NCI-H2171 treated with DMSO at 0.1 percent for 48 hours (cell line): ENCODE data around the gene INTS7.
A peak's percentile ranks its signal among the peaks of the same experiment; 100 is the strongest.

Experiments
- DNase-seq: peaks from one replicate; lab custom pipeline; 2025; lab: John Stamatoyannopoulos, UW

Gene INTS7, protein sequence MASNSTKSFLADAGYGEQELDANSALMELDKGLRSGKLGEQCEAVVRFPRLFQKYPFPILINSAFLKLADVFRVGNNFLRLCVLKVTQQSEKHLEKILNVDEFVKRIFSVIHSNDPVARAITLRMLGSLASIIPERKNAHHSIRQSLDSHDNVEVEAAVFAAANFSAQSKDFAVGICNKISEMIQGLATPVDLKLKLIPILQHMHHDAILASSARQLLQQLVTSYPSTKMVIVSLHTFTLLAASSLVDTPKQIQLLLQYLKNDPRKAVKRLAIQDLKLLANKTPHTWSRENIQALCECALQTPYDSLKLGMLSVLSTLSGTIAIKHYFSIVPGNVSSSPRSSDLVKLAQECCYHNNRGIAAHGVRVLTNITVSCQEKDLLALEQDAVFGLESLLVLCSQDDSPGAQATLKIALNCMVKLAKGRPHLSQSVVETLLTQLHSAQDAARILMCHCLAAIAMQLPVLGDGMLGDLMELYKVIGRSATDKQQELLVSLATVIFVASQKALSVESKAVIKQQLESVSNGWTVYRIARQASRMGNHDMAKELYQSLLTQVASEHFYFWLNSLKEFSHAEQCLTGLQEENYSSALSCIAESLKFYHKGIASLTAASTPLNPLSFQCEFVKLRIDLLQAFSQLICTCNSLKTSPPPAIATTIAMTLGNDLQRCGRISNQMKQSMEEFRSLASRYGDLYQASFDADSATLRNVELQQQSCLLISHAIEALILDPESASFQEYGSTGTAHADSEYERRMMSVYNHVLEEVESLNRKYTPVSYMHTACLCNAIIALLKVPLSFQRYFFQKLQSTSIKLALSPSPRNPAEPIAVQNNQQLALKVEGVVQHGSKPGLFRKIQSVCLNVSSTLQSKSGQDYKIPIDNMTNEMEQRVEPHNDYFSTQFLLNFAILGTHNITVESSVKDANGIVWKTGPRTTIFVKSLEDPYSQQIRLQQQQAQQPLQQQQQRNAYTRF

DNA sequence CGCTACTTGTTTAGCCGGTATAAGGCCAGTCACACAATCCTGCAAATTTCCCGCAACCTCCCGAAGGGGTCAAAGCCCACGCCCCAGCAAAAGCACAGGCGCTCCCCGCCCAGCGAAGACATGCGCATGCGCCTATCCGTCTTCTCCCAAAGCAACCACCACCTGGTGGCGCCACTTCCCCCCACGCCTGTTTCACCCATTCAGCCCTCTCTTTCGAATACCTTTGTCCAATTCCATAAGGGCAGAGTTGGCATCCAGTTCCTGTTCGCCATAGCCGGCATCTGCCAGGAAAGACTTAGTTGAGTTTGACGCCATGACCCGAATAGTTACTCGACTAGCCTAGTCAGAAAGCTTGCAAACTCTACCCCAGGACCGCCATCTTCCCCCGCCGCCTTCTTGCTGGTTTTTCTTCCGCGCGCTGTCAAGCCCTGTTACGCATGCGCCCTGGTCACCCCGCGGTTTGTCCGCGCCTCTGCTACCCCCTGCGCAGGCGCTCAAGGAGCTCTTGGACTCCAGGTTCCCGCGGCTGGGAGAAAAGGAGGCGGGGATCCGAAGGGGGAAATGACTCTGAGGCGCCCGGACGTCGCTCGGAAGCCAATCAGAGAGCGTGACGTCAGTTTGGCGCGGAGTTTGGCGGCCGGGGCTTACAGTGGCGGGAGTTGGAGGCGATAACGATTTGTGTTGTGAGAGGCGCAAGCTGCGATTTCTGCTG lies at the start of gene INTS7, which contains the start of gene DTL:
TSS of gene INTS7 (minus strand) at position 435 of the 712 bp plus-strand sequence. CDS start at position 315, 120 bp downstream.
TSS of gene DTL (plus strand) at position 626 of the 712 bp plus-strand sequence. CDS start 143 bp downstream, outside the sequence.
- DNase-seq, result peak; percentile 100

DNA sequence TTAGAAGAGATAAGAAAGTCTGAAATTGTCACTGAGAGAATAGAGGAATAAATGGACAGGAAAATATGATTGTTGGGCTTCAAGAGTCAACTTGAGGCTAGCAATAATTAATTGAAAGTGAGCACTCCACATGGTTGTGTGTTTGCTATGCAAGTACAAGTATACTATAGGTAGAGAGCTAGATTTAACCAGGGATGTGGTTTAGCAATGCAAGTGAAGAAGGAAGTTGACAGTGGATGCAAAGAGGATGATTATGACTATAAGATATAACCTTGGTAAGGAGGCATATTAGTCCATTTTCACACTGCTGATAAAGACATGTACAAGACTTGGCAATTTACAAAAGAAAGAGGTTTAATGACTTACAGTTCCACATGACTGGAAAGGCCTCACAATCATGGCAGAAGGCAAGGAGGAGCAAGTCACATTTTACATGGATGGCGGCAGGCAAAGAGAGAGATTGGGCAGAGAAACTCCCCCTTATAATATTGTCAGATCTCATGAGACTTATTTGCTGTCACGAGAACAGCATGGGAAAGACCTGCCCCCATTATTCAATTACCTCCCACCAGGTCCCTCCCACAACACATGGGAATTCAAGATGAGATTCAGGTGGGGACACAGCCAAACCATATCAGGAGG lies 47.5 kb upstream of the INTS7 start:
- no peak for DNase-seq

DNA sequence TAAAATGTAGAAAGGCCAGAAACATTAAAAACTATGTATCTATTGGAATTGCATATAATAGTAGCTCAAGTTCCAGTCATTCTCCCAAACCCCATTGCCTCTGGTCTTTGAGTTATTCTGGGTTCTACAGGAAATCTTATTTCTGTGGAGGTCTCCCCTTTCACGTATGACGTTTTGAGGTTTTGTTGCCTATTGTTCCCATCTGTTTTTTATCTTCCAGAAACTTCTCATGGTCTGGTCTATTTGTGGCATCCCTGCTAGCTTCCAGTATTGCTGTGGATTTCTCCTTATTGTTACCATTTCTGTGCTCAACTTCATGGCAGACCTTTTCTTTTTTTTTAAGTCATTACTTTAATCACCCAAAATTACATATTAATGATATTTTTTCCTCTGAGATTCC lies 43.5 kb upstream of the INTS7 start:
- no peak for DNase-seq

DNA sequence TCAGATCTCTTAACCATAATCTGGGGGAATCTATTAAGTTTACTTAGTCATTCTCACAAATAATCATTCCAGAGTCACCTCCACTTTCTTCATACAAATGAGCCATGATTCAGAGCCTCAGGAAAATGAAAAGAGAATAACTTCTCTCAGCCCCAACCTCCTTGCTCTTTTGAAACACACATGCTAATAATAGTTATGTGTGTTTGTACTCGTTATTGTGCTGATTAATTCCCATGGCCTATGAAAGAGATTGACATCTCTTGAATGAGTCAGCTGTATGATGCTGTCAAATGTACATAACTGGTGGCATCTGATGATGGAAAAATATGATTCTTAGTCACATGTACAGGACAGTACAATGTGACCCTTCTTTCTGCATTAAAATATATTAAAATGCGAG lies 41.7 kb upstream of the INTS7 start:
- DNase-seq, result no peak

DNA sequence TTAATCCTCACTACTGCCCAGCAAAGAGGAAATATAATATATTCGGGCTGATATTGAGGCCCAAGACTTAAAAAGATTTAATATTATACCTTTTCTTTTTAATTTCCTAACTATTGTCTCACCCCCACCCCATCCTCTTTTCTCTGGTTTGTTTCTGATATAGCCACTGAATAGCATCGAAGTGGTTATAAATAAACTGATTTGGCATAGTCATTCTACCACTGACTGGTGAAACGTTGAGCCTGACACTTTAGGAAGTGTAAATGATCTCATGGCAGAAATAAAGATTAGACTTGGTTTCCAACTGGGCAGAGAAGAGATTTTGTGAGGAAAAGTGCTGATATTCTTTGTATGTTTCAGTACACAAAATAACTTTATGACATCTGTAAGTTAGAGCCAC lies 39.5 kb upstream of the INTS7 start:
- no peak for DNase-seq

DNA sequence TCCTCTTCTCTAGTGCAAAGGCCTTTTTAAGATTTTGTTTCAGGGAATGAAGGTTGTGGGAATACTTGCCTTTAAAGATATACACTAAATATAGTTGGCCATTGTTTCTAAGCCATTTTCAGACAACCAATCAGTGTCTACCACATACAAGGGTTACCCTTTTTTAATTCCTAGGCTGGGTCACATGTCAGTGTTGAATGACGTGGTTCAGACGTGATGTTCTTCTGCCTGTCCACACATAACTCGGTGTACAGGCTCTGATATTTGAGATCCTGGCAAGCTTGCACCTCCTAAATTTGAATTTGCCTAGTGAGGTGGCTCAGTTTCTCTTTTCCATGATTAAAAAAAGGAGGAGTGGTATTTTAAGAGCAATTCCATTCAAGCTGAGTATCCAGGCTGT lies 39.0 kb upstream of the INTS7 start:
- no peak for DNase-seq

- no peak for DNase-seq
Observed at GRCh38 chr1:212073490-212073889, 38.1 kb upstream of the INTS7 start.

- DNase-seq, result no peak
Observed at GRCh38 chr1:212072047-212072446, 36.7 kb upstream of the INTS7 start.

DNA sequence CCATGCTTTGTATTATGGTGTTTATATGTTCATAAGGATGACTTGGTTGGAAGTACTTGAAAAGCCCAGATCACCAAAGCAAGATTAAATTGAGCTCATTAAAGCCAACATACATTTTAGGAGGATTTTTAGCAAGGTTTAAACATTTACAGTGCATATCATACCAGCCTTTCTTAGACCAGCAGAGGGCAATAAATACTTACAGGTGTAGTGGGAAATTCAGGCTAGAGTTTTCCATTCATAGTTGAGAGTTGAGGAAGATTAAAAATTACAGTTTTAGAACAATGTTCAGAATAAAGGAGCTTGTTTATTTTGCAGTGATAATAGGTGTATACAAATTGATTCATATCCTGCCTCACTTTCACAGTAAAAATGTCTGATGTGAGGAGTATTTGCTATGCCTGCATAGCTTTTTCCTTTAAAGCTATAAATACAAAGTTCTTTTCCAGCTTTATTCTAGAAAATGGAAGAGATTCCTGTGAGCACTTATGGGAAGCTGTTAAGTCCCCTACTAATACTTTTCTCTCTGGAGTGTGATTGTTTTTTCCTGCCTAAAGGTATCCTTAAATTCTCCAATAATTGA lies 35.5 kb upstream of the INTS7 start:
- DNase-seq, result peak; percentile 31

DNA sequence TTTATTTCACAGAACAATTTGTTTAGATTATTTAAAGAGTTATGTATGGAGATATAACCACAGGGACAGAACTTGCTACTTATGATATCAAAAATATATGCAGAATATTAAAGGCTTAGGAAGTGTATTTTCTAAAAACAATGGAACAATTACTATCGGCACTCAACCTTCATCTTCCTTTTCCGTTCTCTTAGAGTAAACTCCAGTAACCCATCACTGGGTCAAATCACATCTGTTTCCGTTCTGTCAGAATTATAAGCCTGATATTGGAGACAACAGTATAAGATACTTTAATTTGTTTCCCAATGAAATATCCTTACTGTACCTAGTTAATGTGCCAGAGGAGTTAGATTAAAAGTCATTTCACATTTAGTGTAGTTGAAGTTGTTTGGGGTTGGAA lies 32.4 kb upstream of the INTS7 start:
- no peak for DNase-seq

DNA sequence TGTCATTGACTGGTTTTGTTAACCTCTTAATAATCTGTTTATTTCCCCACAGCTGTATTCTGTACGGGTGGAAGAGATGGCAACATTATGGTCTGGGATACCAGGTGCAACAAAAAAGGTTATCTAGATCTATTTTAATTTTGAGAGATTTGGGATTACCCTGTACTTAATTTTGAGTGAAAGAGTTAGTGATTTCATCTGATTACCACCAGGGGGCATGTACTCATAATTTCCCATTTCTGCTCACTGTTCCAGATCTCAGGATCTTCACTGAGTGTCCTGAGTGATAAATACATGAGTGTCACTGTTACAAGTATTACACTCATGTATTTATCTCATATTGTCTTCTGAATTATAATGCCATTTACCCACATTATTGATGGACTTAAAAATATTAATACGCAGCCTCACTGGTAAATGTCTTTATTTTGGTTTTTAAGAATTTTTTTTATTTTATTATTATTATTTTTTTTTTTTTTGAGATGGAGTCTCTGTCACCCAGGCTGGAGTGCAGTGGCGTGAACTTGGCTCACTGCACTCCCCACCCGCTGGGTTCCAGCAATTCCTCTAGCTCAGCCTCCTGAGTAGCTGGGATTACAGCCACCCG lies 27.6 kb upstream of the INTS7 start:
- DNase-seq, result peak; percentile 61

DNA sequence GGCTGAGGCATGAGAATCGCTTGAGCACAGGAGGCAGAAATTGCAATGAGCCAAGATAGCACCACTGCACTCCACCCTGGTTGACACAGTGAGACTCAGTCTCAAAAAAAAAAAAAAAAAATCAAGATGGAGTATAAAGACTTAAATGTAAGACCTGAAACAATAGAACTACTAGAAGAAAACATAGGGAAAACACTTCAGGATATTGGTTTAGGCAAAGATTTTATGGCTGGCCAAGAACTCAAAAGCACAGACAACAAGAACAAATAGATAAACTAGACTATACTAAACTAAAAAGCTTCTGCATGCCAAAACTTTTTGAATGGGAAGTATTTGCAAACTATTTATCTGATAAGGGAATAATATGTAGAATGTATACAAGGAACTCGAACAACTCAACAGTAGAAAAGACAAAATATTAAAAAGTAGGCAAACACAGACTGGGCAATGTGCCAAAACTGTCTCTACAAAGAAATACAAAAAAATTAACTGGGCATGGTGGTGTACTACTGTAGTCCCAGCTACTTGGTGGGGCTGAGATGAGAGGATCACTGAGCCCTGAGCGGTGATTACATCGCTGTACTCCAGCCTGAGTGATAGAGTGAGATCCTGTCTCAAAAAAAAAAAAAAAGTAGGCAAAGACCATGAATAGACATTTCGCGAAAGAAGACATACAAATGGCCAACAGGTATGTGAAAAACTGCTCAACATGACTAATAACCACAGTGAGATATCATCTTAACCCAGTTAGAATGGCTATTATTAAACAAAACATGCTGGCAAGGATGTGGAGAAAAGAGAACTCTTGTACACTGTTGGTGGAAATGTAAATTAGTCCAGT lies 25.5 kb upstream of the INTS7 start:
- DNase-seq, result no peak

DNA sequence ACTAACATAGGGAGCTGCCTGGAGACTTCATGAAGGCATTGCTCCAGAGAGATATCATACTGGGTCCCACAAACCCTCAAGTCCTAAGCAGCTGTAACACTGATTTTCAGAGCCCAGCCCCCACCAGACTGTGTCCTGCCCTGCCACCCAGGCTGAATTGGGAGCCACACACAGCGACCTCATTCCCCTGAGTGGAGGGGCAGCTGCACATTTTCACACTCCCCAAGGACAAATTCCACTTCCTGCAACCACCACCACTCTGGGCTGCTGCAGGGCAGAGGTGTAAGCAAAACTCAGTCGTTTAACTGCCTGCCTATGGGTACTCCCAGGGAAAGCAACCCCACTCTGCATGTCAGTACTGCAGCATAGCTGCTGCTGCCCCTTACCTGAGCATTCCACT lies 20.0 kb upstream of the INTS7 start:
- DNase-seq, result no peak

GRCh38 chr1:212053993-212054392 lies 18.6 kb upstream of the INTS7 start:
- no peak for DNase-seq

DNA sequence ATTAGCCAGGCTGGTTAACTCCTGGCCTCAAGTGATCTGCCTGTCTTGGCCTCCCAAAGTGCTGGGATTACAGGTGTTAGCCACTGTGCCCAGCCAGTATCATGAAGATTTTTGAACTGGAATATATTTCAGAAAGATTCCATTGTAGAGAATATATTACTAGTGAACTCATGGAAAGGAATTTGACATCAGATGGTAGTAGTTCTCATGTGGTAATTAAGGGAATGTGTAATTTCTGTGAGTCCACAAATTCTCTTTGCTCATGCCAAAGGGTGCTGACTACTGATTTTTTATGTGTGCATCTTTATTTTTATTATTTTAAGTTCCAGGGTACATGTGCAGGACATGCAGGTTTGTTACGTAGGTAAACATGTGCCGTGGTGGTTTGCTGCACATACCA lies 10.6 kb upstream of the INTS7 start:
- DNase-seq, result no peak

GRCh38 chr1:212044851-212045250 lies 9.5 kb upstream of the INTS7 start:
- DNase-seq, result no peak

GRCh38 chr1:212042436-212042835 lies 7.1 kb upstream of the INTS7 start:
- no peak for DNase-seq

- no peak for DNase-seq
Observed at GRCh38 chr1:212040629-212041412, 5.5 kb upstream of the INTS7 start.

DNA sequence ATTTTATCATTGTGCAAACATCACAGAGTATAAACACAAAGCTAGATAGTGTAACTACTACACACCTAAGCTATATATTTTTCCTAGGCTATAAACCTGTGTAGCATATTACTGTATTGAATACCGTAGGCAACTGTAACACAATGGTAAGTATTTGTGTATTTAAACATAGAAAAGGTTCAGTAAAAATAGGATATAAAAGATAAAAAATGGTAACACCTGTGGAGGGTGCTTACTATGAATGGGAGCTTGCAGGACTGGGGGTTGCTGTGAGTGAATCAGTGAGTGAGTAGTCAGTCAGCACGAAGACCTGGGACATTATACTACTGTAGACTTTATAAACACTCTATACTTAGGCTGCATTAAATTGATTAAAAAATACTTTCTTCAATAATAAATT lies 4.3 kb upstream of the INTS7 start:
- DNase-seq, result no peak
